HepG2 (cell line): Measurements from ENCODE around the gene SLCO2B1.

Source experiments
- MYC ChIP-seq: sonication (generic); formaldehyde crosslinking; IDR thresholded peaks from 2 replicates; pipeline ENCODE4 v1.9.0; 2021; ENCODE audit warnings: missing genetic modification reagents, borderline replicate concordance
- MZF1 ChIP-seq: sonication (generic); formaldehyde crosslinking; IDR thresholded peaks from 2 replicates; pipeline ENCODE4 v1.8.1; 2023; ENCODE audit warnings: mild to moderate bottlenecking, missing genetic modification reagents, borderline replicate concordance
- NR1H2 ChIP-seq: sonication (generic); formaldehyde crosslinking; IDR thresholded peaks from 2 replicates; pipeline ENCODE4 v1.8.1; 2022; ENCODE audit warnings: low read depth, missing genetic modification reagents, borderline replicate concordance
- NR2F1 ChIP-seq, 2 experiments: fragments of 450-650 bp in 1 of 2; formaldehyde crosslinking in 1 of 2; IDR thresholded peaks; 2 replicates each; pipeline versions ENCODE4 v1.5.0 to v1.6.1; 2016 to 2020; ENCODE audit warnings: mild to moderate bottlenecking in 1 of 2, missing compliant biosample characterization in 1 of 2, missing genetic modification reagents in 1 of 2, moderate library complexity in 1 of 2
- SIN3A ChIP-seq: IDR thresholded peaks from 2 replicates; pipeline ENCODE4 v1.6.1; 2011; ENCODE audit warnings: low read depth, mild to moderate bottlenecking, control low read depth, low read length, borderline replicate concordance
- TBX2 ChIP-seq: sonication (generic); formaldehyde crosslinking; IDR thresholded peaks from 2 replicates; pipeline ENCODE4 v1.5.0; 2020; ENCODE audit warnings: missing genetic modification reagents, mild to moderate bottlenecking, borderline replicate concordance
- TCF7L2 ChIP-seq: IDR thresholded peaks from 2 replicates; pipeline ENCODE4 v1.6.1; 2011; ENCODE audit warnings: mild to moderate bottlenecking, low read depth, low read length, moderate library complexity
- TOE1 ChIP-seq: sonication (generic); formaldehyde crosslinking; IDR thresholded peaks from 2 replicates; pipeline ENCODE4 v1.4.0; 2020; ENCODE audit warnings: mild to moderate bottlenecking, missing genetic modification reagents
- ZBTB1 ChIP-seq: sonication (generic); formaldehyde crosslinking; IDR thresholded peaks from 2 replicates; pipeline ENCODE4 v1.4.0; 2020; ENCODE audit warnings: missing genetic modification reagents, borderline replicate concordance
- ZFP41 ChIP-seq: sonication (generic); formaldehyde crosslinking; IDR thresholded peaks from 2 replicates; pipeline ENCODE4 v1.4.0; 2020; ENCODE audit warnings: mild to moderate bottlenecking, missing genetic modification reagents, borderline replicate concordance
- ZNF609 ChIP-seq: sonication (generic); formaldehyde crosslinking; IDR thresholded peaks from 2 replicates; pipeline ENCODE4 v1.4.0; 2020; ENCODE audit warnings: mild to moderate bottlenecking, missing genetic modification reagents, borderline replicate concordance
- ZNF761 ChIP-seq: sonication (generic); formaldehyde crosslinking; conservative IDR thresholded peaks from 2 replicates; pipeline ENCODE4 v1.4.0; 2020; ENCODE audit warnings: mild to moderate bottlenecking, missing genetic modification reagents
- TF ChIP-seq, protein P1 (sequence below): sonication (generic); formaldehyde crosslinking; IDR thresholded peaks from 2 replicates; pipeline ENCODE4 v1.5.0; 2020; ENCODE audit warnings: mild to moderate bottlenecking, missing genetic modification reagents, moderate library complexity
- TF ChIP-seq, protein P2 (sequence below): sonication (generic); formaldehyde crosslinking; IDR thresholded peaks from 2 replicates; pipeline ENCODE4 v1.8.1; 2023; ENCODE audit warnings: mild to moderate bottlenecking, missing genetic modification reagents

GRCh38 chr11:75148436-75148983, 2.4 kb upstream of the SLCO2B1 start:
- TF ChIP-seq, protein P1, sequence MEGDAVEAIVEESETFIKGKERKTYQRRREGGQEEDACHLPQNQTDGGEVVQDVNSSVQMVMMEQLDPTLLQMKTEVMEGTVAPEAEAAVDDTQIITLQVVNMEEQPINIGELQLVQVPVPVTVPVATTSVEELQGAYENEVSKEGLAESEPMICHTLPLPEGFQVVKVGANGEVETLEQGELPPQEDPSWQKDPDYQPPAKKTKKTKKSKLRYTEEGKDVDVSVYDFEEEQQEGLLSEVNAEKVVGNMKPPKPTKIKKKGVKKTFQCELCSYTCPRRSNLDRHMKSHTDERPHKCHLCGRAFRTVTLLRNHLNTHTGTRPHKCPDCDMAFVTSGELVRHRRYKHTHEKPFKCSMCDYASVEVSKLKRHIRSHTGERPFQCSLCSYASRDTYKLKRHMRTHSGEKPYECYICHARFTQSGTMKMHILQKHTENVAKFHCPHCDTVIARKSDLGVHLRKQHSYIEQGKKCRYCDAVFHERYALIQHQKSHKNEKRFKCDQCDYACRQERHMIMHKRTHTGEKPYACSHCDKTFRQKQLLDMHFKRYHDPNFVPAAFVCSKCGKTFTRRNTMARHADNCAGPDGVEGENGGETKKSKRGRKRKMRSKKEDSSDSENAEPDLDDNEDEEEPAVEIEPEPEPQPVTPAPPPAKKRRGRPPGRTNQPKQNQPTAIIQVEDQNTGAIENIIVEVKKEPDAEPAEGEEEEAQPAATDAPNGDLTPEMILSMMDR: no peak
- TF ChIP-seq ZNF761 (CRISPR knock-in tag) (no peak), TCF7L2 (no peak), TOE1 (CRISPR knock-in tag) (no peak), MZF1 (CRISPR knock-in tag) (no peak), ZFP41 (no peak), ZNF609 (CRISPR knock-in tag) (no peak), SIN3A (no peak), MYC (CRISPR knock-in tag) (no peak), NR2F1 (CRISPR knock-in tag; IDR thresholded peaks at IDR 0.05) (no peak), TBX2 (CRISPR knock-in tag) (no peak), ZBTB1 (CRISPR knock-in tag) (no peak), NR1H2 (no peak)
- TF ChIP-seq, protein P2, sequence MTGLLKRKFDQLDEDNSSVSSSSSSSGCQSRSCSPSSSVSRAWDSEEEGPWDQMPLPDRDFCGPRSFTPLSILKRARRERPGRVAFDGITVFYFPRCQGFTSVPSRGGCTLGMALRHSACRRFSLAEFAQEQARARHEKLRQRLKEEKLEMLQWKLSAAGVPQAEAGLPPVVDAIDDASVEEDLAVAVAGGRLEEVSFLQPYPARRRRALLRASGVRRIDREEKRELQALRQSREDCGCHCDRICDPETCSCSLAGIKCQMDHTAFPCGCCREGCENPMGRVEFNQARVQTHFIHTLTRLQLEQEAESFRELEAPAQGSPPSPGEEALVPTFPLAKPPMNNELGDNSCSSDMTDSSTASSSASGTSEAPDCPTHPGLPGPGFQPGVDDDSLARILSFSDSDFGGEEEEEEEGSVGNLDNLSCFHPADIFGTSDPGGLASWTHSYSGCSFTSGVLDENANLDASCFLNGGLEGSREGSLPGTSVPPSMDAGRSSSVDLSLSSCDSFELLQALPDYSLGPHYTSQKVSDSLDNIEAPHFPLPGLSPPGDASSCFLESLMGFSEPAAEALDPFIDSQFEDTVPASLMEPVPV (CRISPR knock-in tag): no peak
